Stimulated activated CD8-positive, alpha-beta memory T cell treated with anti-CD3 and anti-CD28 coated beads, Interleukin-12 subunit alpha, Interleukin-12 subunit beta, amount 100 ng/mL, for 4 hours (primary cell): ENCODE data around the gene FLT1.

ENCODE experiments used
- DNase-seq: peaks from one replicate; pipeline ENCODE4 v3.0.0-alpha.2; 2020; ENCODE audit warnings: low read depth

The FLT1 gene

GRCh38 chr13:28488376-28489005 lies 6.4 kb downstream of the FLT1 start:
- DNase-seq: no peak

GRCh38 chr13:28485996-28486543 lies 8.9 kb downstream of the FLT1 start:
- no peak for DNase-seq

DNA sequence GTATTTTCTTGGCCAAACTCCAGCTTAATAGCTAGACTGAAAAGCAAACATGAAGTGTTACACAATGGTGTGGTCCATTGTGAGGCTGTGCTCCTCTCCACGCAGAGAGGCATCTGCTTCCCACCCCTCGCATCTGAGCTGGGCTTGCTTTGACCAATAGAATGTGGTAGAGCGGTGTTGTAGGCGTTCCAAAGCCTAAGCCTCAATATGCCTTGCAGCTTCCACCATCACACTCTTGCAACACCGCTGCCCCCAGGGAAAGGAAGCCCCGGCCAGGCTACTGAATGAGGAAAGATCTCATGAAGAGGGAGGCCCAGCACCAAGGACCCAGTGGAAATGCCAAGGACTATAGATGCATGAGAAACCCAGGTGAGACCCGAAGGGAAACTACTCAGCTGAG lies 9.4 kb downstream of the FLT1 start:
- no peak for DNase-seq

DNA sequence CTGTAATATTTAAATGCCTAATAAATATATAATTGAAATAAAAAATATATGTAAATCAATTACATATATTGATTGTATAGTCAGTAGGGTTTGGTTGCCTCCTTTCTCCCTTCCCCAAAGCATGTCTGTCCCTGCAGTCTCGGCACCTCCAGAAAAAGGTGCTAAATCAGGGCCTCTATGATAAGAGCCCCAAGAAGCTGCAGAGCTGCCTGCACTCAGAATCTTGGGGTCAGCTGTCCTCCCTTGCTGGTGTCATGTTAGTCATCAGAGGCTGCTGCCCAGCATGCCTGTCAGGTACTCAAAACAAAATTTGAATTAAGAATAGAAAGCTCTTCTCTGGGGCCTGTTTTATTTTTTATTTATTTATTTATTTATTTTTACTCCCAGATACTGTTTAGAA lies 9.8 kb downstream of the FLT1 start:
- DNase-seq: no peak

DNA sequence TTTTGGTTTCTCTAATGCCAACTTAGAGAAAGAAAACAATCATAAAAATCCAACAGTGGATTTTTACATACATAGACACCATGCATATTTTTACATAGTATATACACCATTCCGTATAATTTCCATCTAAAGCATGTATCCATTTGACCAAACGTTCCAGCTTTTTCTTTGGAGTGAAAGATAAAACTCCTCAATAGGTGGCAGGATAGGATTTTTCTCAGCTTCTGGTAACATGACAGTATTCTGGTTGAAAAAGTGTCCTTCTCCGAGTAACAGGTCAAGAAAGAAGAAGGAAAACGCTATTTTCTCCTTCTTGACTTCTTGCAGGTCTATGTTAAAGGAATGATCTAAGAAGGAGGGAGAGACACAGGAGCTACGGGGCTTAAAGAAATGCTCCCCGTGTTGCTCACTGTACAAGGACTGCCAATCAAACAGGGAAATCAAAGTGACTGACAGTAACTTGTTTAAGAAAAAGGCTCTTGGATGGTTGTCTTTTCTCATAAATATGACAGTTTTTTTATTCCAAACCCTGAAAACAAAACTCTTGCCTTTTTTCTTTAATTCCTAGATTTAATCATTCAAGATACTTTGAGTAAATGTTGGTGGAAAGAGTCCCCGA lies 11.5 kb downstream of the FLT1 start:
- no peak for DNase-seq

DNA sequence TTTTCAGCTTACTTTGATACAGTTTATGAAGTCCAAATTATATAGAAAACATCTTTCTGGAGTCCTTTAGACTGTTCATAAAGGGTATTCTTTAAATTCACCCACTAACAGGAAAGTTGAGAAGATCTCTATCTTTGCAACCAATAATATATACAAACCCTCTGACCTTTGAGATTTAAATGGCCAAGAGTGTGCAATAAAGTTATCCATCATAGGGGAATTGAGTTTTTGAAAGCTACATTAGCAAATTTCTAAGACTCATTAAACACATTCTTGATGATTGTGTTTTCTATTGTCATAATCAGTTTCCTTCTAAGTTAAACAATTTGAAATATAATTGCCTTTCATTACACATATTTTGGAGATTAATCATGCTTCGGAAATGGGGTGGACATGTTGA lies 15.9 kb downstream of the FLT1 start:
- no peak for DNase-seq

- no peak for DNase-seq
Measured at GRCh38 chr13:28478127-28478526, 16.8 kb downstream of the FLT1 start.

GRCh38 chr13:28477709-28477973 lies 17.3 kb downstream of the FLT1 start:
- no peak for DNase-seq

GRCh38 chr13:28476919-28477708 lies 17.8 kb downstream of the FLT1 start:
- no peak for DNase-seq

DNA sequence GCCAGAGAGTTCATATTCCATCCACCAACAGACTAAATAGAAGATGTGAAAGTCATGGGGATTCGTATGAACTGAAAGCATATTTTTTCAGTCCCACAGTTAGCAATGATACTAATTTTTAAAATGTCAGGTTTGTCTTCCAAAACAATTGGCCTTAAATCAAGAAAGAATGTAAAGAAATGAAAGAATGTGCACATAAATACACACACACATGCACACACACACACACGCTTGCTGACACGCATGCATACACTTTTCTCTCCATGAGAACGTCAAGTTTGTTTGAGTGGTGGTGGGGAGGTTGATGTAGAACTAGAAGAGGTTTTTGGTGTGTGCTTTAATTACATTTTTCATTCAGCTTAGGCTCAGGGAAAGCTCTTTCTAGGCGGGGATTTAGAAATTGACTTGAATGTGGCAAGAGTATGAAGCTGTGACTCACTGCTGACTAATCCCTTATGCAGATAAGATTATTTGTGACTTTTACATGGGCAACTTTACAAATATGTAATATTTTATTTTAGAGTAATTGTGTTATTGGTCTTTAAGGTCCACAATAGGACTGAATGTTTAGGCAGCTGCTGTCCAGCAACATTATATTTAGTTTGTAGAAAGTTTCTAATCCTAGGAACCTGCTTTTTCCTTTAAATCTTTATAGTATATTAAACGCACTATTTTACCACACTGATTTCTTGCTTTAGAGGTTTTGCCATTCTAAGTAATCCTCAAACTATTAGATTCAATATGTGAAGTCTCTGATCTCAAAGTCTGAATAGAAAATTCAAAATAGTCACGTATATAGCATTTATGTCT lies 18.8 kb downstream of the FLT1 start:
- no peak for DNase-seq

GRCh38 chr13:28474491-28475134 lies 20.3 kb downstream of the FLT1 start:
- no peak for DNase-seq

DNA sequence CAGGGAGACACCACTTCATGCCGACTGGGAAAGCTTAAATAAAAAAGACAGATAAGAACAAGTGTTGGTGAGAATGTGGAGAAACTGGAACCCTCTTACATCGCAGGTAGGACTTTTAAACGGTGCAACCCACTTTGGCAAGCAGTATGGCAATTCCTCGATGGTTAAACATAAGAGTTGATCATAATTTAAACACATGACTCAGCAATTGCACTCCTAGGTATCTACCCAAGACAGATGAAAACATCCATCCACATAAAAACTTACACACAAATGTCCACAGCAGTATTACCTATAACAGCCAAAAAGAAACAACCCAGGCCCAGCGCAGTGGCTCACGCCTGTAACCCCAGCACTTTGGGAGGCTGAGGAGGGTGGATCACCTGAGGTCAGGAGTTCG lies 21.9 kb downstream of the FLT1 start:
- no peak for DNase-seq

DNA sequence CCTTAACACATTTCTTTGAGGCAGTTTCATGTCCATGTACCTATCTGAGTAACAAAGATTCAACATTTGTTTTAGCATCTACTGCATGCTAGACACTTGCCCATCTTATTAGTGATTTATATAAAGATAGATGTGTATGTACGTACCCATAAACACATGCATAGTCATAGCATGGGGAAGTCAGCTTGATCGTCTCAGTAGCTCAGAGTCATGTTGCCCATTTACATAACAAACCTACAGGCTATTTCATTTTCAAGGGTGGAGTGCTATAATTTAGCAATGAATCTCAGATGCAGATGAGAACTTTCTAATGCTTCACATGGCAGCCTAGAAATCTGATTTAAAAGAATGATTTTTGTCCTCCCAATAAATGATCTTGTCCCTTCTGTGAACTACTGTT lies 23.5 kb downstream of the FLT1 start:
- no peak for DNase-seq

GRCh38 chr13:28470296-28470695 lies 24.6 kb downstream of the FLT1 start:
- no peak for DNase-seq

GRCh38 chr13:28469316-28469715 lies 25.6 kb downstream of the FLT1 start:
- no peak for DNase-seq

DNA sequence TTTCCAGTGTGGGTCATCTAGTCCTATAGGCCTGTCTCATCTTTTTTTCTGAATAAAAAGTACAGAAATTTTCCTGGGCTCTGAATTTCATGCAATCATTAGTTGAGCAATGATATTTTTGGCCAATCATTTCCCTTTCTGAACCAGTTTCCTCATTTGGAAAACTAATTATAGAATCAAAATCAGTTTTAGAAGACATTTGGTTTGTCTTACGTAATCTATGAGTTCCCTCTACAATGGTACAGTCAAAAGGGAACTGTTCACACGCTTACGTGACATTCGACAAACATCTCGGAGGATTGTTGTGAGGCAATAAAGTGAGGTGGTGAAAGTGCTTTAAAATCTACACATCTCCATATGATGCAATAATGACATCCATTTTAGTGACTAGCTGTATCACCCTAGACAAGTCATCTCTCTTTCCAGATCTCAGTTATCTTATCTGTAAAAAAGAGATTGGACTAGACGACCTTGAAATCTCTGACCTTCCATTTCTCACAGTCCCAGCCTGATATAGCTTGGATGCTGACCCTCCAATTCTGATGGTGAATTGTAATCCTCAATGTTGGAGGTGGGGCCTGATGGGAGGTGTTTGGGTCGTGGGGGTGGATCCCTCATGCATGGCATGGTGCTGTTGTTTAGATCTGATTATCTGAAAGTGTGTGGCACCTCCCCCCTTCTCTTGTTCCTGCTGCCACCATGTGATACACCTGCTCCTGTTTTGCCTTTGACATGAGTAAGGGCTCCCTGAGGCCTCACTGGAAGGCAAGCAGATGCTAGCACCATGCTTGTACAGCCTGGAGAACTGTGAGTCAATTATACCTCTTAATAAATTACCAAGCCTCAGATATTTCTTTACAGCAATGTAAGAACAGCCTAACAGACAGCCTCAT lies 26.7 kb downstream of the FLT1 start:
- no peak for DNase-seq

DNA sequence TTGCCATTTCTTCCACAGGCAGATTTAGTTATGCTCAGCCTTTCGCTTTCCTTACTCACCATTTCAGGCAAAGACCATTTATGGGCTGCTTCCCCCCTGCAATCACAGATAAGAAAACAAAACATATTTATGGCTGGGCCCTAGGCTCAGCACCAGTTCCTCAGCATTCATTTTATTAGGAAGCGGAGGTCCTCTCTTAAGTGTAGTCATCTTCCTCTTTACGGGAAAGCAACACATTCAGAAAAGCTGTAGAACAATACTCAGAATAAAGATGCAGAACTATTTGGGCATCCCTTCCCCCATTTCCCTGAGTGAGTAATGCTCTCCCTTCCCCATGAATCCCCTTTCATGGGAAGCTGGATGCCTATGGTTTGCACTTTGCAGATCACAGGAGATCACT lies 27.9 kb downstream of the FLT1 start:
- no peak for DNase-seq

DNA sequence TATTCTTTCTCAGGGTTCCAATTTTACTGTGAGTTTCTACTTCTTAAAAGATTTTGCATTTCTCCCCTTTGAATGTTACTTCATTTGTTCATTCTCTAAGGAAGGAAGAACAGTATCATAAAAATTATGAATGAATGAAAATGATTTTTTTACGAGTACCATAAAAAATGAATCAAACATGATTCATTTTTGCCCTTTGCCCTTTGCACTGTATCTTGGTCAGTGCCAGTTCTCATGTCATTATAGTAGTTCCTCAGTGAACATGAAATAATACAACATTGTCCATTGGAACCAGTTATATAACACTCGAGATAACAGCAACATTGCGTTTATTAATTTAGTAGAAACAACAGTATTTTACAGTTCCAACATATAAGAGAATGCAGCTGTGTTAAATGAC lies 28.8 kb downstream of the FLT1 start:
- no peak for DNase-seq

- DNase-seq: no peak
Measured at GRCh38 chr13:28464861-28465460, 30.0 kb downstream of the FLT1 start.

GRCh38 chr13:28463481-28463880 lies 31.4 kb downstream of the FLT1 start:
- no peak for DNase-seq

DNA sequence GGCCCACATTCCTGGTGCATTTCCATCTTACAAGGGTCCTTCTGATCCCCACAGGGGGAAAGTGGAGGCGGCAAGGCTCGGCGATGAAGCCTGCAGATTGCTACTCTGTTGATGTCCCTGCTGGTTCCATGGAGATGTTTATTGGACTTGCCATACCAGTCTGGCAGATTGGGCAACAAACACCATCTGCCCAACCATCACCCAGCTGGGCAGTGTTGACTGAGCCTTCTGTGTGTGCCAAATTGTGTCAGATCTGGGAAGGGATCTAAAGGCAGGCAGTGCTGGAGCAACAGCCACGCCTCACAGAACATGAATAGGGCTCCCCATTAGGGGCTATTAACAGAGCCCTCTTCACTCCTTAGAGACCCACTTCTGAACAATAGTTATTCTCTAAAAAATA lies 35.0 kb downstream of the FLT1 start:
- no peak for DNase-seq
